ENCODE data around the gene GNPDA2.

Gene GNPDA2

DNA sequence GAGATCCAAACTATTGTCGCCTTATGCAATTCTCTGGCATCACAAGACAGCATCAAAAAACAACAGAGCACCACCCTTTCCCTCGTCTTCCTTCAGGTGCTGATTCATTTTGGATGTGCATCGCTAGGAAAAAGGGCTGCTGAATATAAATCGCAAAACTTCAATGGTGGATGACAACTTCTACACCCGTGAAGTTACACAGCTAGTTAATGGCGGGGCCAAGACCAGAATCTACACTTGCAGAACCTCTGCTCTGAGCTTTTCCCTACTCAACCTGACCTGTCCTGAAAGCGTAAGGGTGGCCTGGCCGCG lies 674 bp downstream of the GNPDA2 start:
- peak overlapping the region; percentile 73 for H3K4me3 ChIP-seq (ENCODE audit: low read depth, low read length)
- no peak for DNase-seq (ENCODE audit: low read depth)
- TF ChIP-seq, protein P1, sequence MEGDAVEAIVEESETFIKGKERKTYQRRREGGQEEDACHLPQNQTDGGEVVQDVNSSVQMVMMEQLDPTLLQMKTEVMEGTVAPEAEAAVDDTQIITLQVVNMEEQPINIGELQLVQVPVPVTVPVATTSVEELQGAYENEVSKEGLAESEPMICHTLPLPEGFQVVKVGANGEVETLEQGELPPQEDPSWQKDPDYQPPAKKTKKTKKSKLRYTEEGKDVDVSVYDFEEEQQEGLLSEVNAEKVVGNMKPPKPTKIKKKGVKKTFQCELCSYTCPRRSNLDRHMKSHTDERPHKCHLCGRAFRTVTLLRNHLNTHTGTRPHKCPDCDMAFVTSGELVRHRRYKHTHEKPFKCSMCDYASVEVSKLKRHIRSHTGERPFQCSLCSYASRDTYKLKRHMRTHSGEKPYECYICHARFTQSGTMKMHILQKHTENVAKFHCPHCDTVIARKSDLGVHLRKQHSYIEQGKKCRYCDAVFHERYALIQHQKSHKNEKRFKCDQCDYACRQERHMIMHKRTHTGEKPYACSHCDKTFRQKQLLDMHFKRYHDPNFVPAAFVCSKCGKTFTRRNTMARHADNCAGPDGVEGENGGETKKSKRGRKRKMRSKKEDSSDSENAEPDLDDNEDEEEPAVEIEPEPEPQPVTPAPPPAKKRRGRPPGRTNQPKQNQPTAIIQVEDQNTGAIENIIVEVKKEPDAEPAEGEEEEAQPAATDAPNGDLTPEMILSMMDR (IDR thresholded peaks at IDR 0.05; ENCODE audit: control insufficient read depth, extremely low read depth, insufficient read depth): no peak

DNA sequence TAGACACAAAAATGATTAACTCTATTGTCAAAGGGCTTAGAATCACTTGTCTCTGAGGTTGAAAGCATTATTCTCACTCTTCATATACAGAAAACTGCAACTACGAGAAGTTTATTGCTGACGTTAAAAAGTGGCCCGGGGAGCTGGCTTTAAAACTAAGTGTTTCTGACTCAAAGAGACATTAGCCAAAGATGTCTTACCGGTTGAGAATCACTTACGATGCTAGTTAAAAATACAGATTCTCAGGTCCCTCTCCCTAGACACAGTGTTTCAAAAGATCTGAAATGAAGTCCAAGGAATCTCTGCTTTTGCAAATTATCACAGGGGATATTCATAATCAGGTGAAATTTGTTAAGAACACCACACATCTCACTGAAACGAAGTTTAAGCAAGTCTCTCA lies 1.2 kb downstream of the GNPDA2 start:
- peak overlapping the region; percentile 73 for H3K4me3 ChIP-seq (ENCODE audit: low read depth, low read length)
- TF ChIP-seq, protein P1 (IDR thresholded peaks at IDR 0.05; ENCODE audit: control insufficient read depth, extremely low read depth, insufficient read depth): no peak
- DNase-seq (ENCODE audit: low read depth): no peak

DNA sequence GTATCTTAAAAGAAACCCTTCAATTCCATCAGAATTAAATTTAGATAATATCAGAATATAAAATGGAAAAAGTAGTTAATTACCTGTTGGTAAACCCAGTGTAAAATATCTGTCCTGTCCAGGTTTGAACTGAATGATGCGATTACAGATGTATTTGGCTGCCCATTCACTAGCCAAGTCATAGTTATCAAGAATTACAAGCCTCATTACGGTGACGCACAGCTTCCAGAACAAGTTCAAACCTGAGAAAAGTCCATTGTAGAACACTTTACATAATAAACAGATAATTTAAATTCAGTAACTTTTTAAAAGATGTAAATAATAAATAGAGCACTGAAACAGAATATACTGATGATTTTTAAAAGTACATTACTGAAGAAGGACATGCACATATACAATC lies 4.4 kb downstream of the GNPDA2 start:
- H3K4me3 ChIP-seq (ENCODE audit: low read depth, low read length): no peak overlapping the region
- TF ChIP-seq, protein P1 (IDR thresholded peaks at IDR 0.05; ENCODE audit: control insufficient read depth, extremely low read depth, insufficient read depth): no peak
- no peak for DNase-seq (ENCODE audit: low read depth)

DNA sequence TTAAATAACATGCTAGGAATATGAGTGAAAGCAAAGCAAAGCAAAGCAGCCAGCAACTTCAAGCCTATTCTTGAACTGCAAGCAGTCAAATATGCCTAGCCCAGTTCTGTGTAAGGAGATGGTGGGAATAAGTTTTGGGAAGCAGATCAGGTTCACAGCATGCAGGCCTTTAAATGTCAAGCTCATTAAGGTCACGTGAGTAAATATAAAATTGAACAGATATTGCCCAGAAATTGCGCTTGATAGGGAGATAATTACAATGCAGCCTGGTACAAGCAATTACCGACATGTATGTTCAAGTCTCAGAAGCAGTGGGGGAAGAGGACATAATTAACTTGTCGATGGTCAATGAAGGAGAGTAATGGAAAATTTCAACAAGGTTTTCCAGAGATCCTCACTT lies 6.0 kb downstream of the GNPDA2 start:
- no peak for DNase-seq (ENCODE audit: low read depth)
- TF ChIP-seq, protein P1 (IDR thresholded peaks at IDR 0.05; ENCODE audit: control insufficient read depth, extremely low read depth, insufficient read depth): no peak
- no peak overlapping the region for H3K4me3 ChIP-seq (ENCODE audit: low read depth, low read length)

DNA sequence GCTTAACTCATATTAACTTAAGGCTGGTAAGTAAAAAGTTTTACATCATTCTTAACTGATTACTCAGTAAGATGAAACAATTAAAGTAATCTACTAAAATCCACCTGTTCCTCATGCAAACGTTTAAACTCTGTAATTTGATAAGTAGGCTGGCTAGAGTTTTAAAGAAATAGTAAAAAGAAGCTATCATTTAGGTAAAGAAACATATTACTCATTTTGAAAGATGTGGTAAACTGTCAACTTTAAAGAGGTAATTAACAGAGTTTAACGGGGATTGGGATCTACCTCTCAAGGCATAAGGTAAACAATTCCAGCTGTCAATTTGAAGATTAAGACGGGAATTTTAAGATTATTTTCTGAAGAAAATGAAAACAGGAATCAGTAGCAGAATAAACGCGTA lies 9.8 kb downstream of the GNPDA2 start:
- TF ChIP-seq, protein P1 (IDR thresholded peaks at IDR 0.05; ENCODE audit: control insufficient read depth, extremely low read depth, insufficient read depth): no peak
- DNase-seq (ENCODE audit: low read depth): no peak
- H3K4me3 ChIP-seq (ENCODE audit: low read depth, low read length): no peak overlapping the region

DNA sequence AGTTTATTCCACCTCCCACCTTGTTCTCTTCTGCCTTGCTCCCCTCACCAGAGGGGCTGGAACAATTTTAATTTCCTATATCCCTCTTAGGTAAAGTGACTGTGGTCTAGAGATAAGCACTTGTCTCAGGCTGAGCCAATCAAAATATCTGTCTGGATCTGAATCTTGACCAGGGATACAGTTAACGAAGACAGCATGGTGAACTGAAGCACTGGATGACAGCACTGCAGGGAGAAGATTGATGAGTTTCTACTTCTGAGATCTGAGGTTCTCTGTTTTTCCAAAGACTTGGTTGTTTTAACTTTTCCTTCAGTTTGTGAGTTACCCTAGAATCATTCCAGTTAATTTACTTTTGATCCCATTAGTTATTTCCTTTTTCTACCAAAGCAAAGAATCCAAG lies 13.2 kb downstream of the GNPDA2 start:
- H3K4me3 ChIP-seq (ENCODE audit: low read depth, low read length): no peak overlapping the region
- TF ChIP-seq, protein P1 (IDR thresholded peaks at IDR 0.05; ENCODE audit: control insufficient read depth, extremely low read depth, insufficient read depth): no peak
- DNase-seq (ENCODE audit: low read depth): no peak

DNA sequence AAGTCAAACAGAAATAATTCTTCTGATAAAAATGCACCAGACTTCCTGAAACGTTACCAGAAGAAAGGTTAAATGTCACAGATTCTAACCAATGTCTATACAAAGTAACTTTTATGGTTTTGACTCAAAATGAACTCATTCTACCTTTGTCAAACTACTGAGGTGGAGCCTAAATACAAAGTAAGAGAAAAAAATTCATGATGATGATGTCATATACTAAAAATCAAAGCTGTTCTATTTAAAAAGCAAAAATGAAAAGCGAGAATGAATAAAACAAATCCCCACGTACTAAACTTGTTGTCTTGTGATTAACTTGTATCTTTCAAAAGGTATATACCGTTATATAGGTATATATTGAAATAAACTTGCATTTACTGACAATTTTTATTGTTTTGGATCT lies 21.7 kb downstream of the GNPDA2 start:
- H3K4me3 ChIP-seq (ENCODE audit: low read depth, low read length): no peak overlapping the region
- TF ChIP-seq, protein P1 (IDR thresholded peaks at IDR 0.05; ENCODE audit: control insufficient read depth, extremely low read depth, insufficient read depth): no peak
- no peak for DNase-seq (ENCODE audit: low read depth)

Measured in LNCaP clone FGC (cell line).